HG03442 (cell line): ENCODE data around the gene SART1.

Source experiments
- ATAC-seq: cut with Tn5 transposase; IDR thresholded peaks from one replicate; pipeline ENCODE4 v1.9.1; 2021; ENCODE audit warnings: mild to moderate bottlenecking, moderate library complexity; ENCODE audit not compliant: unreplicated experiment

Gene SART1, protein sequence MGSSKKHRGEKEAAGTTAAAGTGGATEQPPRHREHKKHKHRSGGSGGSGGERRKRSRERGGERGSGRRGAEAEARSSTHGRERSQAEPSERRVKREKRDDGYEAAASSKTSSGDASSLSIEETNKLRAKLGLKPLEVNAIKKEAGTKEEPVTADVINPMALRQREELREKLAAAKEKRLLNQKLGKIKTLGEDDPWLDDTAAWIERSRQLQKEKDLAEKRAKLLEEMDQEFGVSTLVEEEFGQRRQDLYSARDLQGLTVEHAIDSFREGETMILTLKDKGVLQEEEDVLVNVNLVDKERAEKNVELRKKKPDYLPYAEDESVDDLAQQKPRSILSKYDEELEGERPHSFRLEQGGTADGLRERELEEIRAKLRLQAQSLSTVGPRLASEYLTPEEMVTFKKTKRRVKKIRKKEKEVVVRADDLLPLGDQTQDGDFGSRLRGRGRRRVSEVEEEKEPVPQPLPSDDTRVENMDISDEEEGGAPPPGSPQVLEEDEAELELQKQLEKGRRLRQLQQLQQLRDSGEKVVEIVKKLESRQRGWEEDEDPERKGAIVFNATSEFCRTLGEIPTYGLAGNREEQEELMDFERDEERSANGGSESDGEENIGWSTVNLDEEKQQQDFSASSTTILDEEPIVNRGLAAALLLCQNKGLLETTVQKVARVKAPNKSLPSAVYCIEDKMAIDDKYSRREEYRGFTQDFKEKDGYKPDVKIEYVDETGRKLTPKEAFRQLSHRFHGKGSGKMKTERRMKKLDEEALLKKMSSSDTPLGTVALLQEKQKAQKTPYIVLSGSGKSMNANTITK

GRCh38 chr11:65961267-65962140 is at the start of gene SART1:
Gene SART1 (plus strand): TSS chr11:65961734. CDS start chr11:65961781, 47 bp downstream.
- ATAC-seq, result peak; percentile 81

- no peak for ATAC-seq
Observed at GRCh38 chr11:65912845-65913244, 48.7 kb upstream of the SART1 start.

DNA sequence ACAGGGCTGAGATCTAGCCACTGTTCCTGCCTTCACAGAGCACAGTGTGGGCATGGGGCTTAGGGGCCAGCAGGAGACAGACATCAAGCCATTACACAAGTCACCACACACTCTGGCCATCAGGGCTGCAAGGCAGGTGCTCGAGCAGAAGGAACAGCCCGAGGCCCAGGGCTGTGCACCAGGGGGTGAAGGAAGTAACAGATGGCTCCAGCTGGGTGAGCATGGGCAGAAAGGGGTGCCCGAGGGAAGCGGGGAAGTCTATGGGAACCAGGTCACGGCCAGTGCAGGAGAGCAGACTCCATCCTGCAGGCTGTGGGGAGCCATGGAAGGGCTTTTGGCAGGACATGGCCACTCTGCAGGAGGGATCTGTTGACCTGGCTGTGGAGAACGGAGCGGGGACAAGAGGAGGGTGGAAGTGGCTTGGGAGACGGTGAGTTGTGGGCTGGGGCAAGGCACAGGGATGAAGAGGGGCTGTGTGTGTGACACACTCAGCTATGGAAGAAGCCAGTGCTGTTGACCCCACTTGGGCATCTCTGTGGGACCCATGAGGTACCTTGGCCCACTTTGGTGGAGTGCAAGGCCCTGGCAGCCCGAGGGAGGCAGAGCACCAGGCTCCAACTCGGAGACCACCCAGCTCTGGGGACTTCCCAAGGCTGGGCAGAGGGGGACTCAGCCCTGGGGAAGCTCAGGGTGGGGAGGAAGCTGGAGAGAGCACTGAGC is 46.3 kb upstream of the SART1 start:
- ATAC-seq, result no peak

- ATAC-seq, result no peak
Observed at GRCh38 chr11:65915821-65916251, 45.7 kb upstream of the SART1 start.

- ATAC-seq, result no peak
Observed at GRCh38 chr11:65916391-65916790, 45.1 kb upstream of the SART1 start.

GRCh38 chr11:65917077-65917433 is 44.5 kb upstream of the SART1 start:
- no peak for ATAC-seq

DNA sequence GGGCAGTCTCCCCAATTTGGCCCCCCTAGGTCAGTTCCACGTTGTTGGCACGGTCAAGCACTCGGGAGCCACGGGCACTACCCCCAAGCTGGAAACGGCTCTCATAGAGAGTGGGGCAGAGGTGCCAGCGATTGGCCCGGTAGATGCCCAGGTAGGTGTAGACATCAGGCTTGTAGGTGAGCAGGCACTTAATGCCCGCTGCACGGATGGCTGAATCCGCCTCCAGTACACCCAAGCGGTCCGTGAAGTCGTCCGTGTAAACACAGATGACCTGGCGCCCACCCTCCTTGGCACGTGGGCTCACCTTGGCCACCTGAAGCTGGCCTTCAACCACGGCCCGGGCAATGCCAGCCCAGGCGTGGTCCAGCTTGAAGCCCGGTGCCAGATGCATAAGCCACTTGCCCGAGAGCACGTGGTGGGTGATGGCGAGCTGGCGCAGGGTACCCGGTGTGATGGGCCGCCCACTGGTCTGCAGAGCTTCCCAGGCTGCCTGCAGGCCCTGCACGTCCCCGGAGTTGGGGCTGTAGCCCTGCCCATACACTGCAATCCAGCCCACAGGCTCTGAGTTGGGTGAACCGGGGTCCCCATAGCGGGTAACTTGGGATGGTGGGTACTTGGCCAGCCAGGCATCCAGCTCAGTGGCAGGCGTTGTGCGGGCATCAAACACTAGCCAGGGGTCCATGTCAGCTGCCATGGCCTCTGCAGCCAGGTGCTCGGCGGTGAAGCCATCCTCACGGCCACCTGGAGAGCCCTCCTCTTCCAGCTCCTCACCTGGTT is 43.9 kb upstream of the SART1 start:
- no peak for ATAC-seq

DNA sequence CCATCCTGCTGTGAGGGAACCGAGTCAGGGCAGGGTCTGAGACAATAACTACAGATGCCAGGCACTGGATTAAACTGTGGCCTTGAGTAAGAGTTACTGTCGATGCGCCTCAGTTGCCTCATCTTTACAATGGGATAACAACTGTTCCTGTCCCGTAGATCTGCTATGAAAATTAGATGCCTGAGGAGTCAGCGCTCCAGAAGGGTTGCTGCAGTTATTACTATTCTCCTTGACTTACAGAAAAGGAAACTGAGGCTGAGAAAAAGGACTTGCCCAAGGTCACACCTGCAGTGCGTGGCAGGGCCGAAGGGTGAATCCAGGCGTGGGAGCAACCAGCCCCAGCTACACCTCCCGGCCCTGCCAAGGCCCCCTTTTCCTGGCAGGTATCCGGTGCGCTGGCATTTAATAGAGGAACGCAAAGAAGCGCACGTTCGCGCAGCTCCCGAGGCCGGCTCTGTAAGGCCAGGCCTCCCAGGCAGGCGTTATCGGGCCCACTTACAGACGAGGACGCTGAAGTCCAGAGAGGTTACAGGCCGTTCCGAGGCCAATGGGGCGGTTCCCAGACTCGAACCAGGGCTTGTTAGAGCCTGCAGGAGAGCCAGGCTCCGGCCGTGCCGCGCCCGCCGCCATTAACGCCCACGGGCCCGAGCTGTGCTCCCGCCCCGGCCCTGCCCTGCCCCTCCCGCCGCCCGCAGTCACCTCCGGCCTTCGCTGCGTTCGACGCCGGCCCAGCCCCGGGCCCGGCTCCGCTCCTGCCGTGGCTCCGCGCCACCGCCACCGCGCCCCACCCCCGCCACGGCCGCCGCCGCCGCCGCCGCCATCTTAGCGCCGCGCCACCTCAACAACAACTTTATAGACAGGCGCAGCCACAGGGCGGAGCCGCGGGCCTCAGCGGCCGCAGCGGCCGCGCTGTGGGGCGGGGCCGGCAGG is 43.1 kb upstream of the SART1 start, which contains the start of gene C11orf68:
C11orf68 (minus strand) TSS at position 852 of the 930 bp plus-strand sequence; CDS start at position 821, 31 bp downstream.
- ATAC-seq, result peak; percentile 46

DNA sequence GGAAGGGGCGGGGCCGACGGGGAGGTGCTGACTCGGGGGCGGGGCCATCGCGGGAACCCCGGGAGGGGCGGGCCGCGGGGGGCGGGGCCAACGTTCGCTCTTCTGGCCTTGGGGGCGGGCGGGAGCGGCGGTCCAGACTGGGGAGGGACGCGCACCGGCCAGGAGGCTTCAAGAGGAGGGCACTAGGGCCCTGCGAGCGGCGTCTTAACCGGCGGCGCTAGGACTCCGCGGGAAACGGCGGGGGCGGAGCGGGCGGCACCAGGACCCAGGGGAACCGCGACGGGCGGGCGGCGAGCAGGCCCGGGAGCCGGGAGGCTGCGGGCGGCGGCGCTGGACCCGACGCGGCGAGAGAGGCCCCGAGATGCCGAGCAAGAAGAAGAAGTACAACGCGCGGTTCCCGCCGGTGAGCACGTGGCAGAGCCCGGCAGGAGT is 42.4 kb upstream of the SART1 start, which contains the start of gene DRAP1:
DRAP1 (plus strand) TSS at position 286 of the 432 bp plus-strand sequence; CDS start at position 362, 76 bp downstream.
- peak; percentile 79 for ATAC-seq

GRCh38 chr11:65919573-65920371 is 41.8 kb upstream of the SART1 start:
- ATAC-seq, result peak; percentile 44

DNA sequence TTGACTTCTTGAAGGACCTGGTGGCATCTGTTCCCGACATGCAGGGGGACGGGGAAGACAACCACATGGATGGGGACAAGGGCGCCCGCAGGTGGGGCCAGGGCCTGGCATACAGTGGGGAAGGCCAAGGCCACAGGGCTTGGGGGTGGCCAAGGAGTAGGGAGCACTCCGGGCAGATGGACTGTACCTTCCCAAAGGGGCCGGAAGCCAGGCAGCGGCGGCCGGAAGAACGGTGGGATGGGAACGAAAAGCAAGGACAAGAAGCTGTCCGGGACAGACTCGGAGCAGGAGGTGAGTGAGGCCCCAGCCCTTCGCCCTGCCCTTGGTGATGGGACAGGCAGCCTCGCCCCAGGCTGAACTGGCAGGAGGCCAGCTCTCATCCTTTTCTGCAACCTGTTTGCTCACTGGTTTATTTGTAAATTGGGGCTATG is 41.1 kb upstream of the SART1 start:
- ATAC-seq, result no peak

GRCh38 chr11:65921033-65921555 is 40.4 kb upstream of the SART1 start:
- ATAC-seq, result no peak

DNA sequence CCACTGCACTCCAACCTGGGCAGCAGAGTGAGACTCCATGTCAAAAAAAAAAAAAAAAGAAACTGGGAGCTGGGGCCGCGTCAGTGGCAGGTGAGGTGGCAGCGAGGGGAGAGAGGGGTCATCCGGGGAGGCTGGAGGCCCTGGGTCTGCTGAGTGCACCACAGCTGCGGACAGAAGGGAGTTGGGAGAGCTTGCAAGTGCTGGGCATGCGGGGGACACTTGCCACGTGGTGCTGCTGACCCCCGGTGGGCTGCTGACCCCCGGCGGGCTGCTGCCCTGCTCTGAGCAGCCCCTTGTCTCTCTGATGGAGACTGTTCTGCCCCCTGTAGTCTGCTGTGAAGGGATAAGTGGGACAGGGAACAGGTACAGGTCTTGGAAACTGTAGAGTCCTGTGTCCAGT is 39.7 kb upstream of the SART1 start:
- ATAC-seq, result no peak

GRCh38 chr11:65922565-65922964 is 39.0 kb upstream of the SART1 start:
- ATAC-seq, result no peak

DNA sequence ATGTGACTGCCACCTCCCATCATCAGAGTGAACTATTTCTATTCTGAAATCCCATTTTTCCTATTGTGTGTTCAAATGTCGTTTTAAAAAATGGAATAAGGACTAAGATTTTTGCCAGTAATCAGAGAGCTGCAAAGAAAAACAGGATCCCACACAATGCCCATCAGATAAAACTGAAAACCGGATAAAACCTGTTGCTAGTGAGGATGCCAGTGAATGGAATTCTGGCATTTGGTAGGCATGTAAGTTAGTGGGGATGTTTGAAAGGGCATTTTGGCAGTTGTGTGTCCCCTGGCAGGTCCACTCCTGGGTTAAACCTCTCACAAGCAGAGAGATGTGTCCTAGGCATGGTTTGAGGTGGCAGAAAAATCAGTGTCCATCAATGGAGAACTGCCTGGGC is 36.1 kb upstream of the SART1 start:
- no peak for ATAC-seq

DNA sequence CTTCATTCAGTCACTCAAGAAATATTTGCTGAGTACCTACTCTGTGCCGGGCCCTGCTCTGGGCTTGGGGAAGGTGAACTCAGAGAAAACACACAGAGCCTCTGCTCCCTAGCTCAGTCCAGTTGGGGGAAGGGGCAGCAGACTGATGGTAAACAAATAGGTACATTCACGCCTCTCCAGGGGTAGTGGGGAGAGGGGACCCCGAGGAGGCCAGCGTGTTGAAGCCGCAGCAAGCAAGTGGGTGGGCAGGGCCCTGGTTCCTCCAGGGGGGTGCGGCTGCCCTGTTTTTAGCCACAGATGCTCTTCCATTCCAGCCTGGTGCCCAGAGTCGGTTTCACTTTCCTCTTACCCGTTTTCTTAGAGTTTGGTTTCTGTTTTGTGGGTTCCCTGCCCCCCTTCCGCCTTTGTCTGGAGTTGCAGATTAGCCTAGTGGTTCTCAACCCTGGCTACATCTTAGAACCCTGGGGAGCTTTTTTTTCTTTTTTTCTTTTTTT is 33.6 kb upstream of the SART1 start:
- no peak for ATAC-seq

DNA sequence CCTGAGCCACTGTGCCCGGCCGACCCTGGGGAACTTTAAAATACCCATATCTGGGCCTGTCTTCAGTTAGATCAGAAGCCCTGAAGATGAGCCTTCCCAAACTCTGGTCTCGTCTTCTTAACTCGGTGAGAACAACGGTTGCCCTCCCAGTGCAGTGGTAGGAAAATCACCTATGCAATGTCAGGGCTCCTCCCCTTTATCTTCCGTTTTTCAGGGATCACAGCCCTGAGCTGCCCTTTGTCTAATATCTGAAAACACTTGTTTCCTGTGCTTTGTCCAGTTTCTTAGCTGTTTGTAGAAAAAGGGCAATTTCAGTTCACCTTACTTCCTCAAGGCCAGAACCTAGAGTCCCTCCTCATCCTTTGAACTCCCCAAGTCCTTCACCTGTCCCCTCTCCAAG is 32.9 kb upstream of the SART1 start:
- ATAC-seq, result no peak
